ENCODE results near the gene AICDA.
"Not testable (repeated sequence)": the region's sequence is repeated elsewhere in the genome, so short reads cannot be mapped to it uniquely, and the experiment has no call there.

AICDA gene

DNA sequence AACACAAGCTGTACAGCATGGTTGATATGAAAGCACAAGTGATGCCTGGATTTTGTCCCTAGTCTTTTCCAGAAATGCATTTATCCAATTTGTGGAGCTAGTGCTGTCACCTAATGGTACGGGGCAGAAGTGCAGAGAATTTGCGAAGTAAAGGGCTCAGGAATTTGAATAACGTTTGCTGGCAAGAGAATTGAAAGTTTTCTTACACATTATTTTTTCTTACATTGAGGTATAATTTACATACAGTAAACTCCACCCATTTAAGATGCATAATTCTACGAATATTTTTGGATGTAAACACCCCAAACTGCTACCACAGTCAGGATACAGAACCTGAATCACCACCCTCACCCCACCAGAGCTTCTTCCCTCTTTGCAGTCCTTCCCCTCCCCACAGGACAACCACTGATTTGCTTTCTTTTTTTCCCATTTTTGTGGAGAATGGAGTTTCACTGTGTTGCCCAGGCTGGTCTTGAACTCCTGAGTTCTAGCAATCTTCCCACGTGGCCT, 3.5 kb downstream of the AICDA start:
- peak; percentile 27 for DNase-seq

GRCh38 chr12:8606890-8607289, 5.8 kb downstream of the AICDA start:
- no peak for DNase-seq

- DNase-seq, result no peak
Measured at GRCh38 chr12:8605057-8605456, 7.6 kb downstream of the AICDA start.

- DNase-seq, result no peak
Measured at GRCh38 chr12:8603856-8604255, 8.8 kb downstream of the AICDA start.

DNA sequence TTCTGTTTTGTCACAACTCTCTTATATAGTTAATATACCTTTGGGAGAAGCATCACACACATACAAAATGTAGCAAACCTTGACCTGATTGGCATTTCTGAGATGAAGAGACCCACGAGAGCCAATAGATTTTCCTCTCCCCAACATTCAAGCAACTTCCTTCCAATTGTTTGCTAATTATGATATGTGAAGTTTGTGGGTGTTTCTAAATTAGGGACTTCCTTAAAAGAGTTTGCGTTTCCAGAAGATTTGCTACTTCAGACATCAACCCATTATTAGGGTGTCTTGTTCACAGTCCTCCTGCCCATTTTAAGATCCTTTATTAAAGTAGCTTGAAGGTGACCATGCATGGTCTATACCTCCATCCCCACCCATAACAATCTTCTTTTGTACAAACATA, 9.4 kb downstream of the AICDA start:
- no peak for DNase-seq

- DNase-seq, result no peak
Measured at GRCh38 chr12:8596561-8596960, 16.1 kb downstream of the AICDA start.

DNA sequence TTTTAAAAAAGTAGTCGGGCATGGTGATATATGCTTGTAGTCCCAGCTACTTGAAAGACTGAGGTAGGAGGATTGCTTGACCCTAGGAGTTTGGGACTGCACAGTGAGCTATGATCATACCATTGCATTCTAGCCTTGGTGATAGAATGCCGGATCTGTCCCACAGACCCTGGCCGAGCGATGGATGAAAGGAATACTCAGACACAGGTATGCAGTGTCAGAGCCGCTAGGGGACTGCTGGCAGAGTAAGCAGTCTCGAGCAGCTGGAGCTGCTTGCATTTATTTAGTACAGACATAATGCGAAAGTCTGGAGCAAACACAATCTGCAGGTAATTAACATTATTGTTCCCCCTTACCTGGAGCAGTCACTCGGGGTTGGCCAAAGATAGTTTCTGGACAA, 18.6 kb downstream of the AICDA start:
- DNase-seq, result no peak

DNA sequence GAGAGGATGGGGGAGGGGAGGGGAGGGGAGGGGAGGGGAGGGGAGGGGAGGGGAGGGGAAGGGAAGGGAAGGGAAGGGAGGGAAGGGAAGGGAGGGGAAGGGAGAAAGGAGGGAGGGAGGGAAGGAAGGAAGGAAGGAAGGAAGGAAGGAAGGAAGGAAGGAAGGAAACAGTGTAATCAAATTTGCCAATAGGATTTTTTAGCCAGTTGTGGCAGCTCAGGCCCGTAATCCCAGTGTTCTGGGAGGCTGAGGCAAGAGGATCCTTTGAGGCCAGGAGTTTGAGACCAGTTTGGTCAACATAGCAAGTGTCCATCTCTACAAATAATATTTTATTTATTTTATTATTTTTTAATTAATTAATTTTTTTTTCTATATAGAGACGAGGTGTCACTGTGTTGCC, 19.4 kb downstream of the AICDA start:
- no peak for DNase-seq

- no peak for DNase-seq
Measured at GRCh38 chr12:8590842-8591545, 21.7 kb downstream of the AICDA start.

GRCh38 chr12:8589679-8590078, 23.0 kb downstream of the AICDA start:
- DNase-seq, result no peak

DNA sequence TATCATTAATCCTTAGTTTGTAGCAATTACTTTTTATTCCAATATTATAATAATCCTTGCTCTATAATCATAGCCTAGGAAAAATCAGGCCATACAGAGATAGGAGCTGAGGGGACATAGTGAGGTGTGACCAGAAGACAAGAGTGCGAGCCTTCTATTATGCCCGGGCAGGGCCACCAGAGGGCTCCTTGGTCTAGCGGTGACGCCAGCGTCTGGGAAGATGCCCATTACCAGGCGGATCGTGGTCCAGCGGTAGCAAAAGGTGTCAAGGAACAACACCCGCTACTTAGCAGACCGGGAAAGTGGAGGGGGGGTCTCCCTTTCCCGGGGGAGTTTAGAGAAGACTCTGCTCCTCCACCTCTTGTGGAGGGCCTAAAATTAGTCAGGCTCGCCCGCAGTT, 28.2 kb downstream of the AICDA start:
- DNase-seq, result not testable (repeated sequence)

DNA sequence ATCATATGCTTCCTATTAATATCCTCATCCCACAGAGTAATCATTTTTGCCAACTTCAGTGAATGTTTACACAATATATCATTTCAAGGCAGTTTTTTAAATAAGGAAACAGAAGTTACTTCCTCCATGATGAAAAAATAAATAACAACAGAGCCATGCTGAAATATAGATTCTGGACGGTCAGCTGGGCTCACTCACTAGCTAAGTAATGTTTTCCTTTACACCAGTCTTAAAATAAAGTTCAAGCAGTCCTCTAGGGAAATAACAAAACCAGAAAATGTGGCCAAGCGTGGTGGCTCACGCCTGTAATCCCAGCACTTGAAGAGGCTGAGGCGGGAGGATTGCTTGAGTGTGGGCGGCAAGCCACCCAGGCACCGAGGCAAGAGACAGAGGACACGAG, 28.7 kb downstream of the AICDA start:
- no peak for DNase-seq

DNA sequence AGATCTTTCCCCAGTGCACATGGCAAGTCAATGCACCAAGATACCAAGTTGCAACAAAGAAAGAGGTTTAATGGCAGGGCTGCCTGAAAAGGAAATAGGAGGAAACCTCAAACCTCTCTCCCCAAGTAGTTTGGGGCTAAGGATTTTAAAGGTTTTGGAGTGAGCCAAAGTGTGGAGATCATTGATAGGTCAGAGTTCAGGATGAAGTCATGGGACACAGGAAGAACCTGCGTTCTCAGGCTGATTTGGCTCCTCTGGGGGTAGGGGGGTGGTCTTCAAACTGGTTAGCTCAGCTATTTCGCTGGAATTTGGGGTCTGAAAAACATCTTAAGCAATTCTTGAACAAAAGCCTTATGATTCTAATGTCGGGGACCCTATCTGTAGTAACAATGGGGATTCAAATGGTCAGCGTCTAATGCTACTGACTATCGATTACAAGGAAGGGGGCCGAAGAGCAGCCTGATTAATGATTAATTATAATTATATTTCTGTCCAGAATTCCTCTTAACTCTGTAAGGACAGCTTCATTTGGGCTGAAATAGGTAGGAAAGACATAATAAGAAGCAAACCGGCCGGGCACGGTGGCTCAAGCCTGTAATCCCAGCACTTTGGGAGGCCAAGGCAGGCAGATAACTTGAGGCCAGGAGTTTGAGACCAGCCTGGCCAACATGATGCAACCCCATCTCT, 31.4 kb downstream of the AICDA start:
- DNase-seq, result no peak

- DNase-seq, result no peak
Measured at GRCh38 chr12:8577879-8578278, 34.8 kb downstream of the AICDA start.

DNA sequence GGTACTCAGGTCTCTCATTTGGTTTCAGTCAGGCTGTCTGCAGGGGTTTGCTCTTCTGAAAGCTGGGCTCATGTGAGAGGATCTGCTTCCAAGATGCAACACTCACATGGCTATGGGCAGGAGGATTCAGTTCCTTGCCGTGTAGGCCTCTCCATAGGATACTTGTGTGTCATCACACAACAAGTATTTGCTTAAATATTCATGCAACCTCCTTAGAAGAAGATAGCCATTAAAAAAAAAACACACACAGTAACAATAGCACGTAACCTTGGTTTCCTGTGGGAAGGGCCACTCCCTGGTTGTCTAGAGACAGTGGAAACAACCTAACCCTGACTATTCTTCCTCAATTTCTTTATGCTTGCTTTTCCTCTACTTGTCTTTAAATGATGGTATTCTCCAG, 40.2 kb downstream of the AICDA start:
- DNase-seq, result no peak

DNA sequence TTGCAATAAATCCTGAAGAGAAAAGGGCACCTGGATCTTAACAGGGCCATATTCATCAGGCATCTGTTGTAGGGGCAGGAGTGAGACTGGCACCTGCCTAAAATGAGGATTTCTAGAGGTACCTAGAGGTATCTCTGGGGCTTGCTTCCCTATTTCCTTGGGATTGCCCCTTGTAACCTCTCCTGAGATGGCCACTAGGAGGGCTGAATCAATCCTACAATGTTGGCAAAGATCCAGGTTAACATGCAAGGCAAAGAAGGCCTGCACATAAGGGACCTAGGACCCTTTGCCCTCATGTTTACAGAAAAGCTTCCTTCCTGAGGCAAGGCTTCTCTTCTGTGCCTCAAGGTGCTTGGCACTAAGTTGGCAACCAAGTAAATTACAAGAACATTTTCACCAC, 46.1 kb downstream of the AICDA start:
- DNase-seq, result no peak

- DNase-seq, result not testable (repeated sequence)
Measured at GRCh38 chr12:8566052-8566451, 46.6 kb downstream of the AICDA start.

GRCh38 chr12:8564656-8565055, 48.0 kb downstream of the AICDA start:
- DNase-seq, result no peak

DNA sequence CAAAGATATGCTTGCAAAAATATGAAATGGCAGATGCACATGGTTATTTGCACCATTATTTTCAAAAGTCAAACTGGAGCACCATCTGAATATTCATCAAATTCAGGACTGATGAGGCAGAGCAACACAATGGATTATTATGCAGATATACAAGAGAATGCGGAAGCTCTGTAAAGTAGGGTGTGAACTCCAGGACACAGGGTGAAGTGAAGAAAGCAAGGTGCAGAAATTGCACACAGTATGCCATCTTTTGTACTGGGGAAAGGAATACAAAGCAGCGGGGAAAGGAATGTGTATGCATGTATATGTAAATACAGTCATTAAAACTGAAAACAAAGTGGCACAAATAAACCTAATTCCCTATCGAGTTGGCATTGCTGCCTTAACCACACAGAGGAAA, 49.3 kb downstream of the AICDA start:
- DNase-seq, result no peak

GRCh38 chr12:8562310-8562709, 50.3 kb downstream of the AICDA start:
- DNase-seq, result no peak

DNA sequence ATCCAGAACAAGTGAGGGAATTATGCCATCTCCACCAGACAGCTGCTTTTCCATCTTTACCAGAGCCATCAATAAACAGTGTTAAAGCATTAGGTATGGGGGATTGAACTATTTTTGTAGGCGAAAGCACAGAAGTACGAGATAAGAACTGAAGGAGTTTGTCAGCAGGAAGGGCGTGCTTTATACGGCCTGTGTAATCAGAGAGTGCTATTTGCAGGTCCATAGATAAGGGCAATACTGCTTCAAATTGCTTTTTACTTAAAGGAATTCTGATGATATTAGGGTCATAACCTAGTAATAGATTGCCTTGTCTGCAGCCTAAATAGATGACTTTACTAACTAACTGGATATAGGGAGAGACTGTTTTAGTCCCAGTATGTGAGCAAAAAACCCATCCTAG, 51.6 kb downstream of the AICDA start:
- DNase-seq, result no peak

GRCh38 chr12:8559676-8560075, 53.0 kb downstream of the AICDA start:
- DNase-seq, result no peak

GRCh38 chr12:8556531-8557097, 56.0 kb downstream of the AICDA start:
- DNase-seq, result no peak

- DNase-seq, result no peak
Measured at GRCh38 chr12:8554451-8555195, 58.0 kb downstream of the AICDA start.
